Measurements from ENCODE around the gene SH3GL1. TPM values are rescaled to one million over a fixed set of nuclear protein-coding genes. Genes with fewer than 3 reads are reported as not detected.

The SH3GL1 gene
- polyA plus RNA-seq, 1 of the 3 experiments (the other 2 are of a cell fraction): 82.8 TPM

- TF ChIP-seq ZBTB33 (IDR thresholded peaks at IDR 0.05; ENCODE audit: borderline replicate concordance, low read depth) (no peak), FOXJ3 (CRISPR knock-in tag; IDR thresholded peaks at IDR 0.05) (no peak), RCOR1 (IDR thresholded peaks at IDR 0.05; ENCODE audit: low read length) (no peak), CTCF (IDR thresholded peaks at IDR 0.05) (peak; percentile 35; the same call in 1 of the 2 replicates), IRF3 (IDR thresholded peaks at IDR 0.05; ENCODE audit: low read depth, low read length) (peak; percentile 100), MEF2A (IDR thresholded peaks at IDR 0.05; ENCODE audit: borderline replicate concordance, low read depth) (no peak), TEAD4 (IDR thresholded peaks at IDR 0.05; ENCODE audit: borderline replicate concordance, insufficient read depth) (no peak), USF1 (IDR thresholded peaks at IDR 0.05; ENCODE audit: borderline replicate concordance, low read depth) (no peak), GABPA (IDR thresholded peaks at IDR 0.05; ENCODE audit: low read depth) (no peak), MAX (IDR thresholded peaks at IDR 0.05; ENCODE audit: low read depth) (peak; percentile 45), YY1 (IDR thresholded peaks at IDR 0.05; ENCODE audit: low read depth) (0 out of 2 replicates have a peak, but pooled peaks have one; percentile 14), TAF1 (IDR thresholded peaks at IDR 0.05; ENCODE audit: borderline replicate concordance, low read depth, low read length) (peak; percentile 83), POLR2AphosphoS5 (IDR thresholded peaks at IDR 0.05; ENCODE audit: low read depth, low read length) (peak; percentile 98), REST (IDR thresholded peaks at IDR 0.05; ENCODE audit: low read depth, low read length) (no peak), RAD21 (IDR thresholded peaks at IDR 0.05; ENCODE audit: low read length) (peak; percentile 21; the same call in 1 of the 2 replicates)
These were observed 57.6 kb downstream of the SH3GL1 start (continued) for GRCh38 chr19:4342615-4343369.
